ENCODE data around the gene LDLRAD1.

LDLRAD1 gene

DNA sequence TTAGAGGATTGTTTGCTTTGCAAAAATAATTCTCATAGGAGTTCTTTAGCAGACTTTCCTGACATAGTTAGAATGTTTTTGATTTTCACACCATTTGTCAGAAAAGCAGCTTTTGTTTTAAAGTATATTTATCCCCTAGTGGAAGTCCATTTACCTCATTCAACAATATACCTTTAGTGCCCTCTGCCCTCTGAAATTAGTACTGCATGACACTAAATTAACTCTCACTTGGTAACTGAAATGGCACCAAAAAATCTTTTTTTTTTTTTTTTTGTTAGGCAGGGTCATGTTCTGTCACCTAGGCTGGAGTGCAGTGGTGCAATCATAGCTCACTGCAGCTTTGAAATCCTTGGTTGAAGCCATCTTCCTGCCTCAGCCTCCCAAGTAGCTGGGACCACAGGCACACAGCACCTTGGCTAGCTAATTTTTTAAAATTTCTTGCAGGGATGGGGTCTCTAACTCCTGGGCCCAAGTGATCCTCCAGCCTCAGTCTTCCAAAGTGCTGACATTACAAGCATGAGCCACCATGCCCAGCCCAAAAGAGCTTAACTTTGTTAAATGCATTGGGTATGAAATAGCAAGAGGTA lies 58.2 kb downstream of the LDLRAD1 start:
- TF ChIP-seq, protein P1, sequence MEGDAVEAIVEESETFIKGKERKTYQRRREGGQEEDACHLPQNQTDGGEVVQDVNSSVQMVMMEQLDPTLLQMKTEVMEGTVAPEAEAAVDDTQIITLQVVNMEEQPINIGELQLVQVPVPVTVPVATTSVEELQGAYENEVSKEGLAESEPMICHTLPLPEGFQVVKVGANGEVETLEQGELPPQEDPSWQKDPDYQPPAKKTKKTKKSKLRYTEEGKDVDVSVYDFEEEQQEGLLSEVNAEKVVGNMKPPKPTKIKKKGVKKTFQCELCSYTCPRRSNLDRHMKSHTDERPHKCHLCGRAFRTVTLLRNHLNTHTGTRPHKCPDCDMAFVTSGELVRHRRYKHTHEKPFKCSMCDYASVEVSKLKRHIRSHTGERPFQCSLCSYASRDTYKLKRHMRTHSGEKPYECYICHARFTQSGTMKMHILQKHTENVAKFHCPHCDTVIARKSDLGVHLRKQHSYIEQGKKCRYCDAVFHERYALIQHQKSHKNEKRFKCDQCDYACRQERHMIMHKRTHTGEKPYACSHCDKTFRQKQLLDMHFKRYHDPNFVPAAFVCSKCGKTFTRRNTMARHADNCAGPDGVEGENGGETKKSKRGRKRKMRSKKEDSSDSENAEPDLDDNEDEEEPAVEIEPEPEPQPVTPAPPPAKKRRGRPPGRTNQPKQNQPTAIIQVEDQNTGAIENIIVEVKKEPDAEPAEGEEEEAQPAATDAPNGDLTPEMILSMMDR (IDR thresholded peaks at IDR 0.05; ENCODE audit: control extremely low read depth, extremely low read depth, low read depth, missing control alignments): peak; percentile 55
- ChIA-PET POLR2A (no interaction called here), CTCF (interaction anchor here (0.7 to 7.0 kb wide), 43 partner anchors 8 to 802 kb away, joined by 3 to 129 read pairs (median 5); partner anchors contain the start of genes IFT25, LRRC42, NDC1 and YIPF1)
- DNase-seq (ENCODE audit: extremely low spot score): peak; percentile 42

Measured in GM10248 (cell line).